Body of pancreas (tissue), 4 donors: ENCODE measurements around the gene CDHR3. TPM values are rescaled to one million over a fixed set of nuclear protein-coding genes. Genes with fewer than 3 reads are reported as not detected.

Experiments
- ATAC-seq: fragments of 150-250 bp; one replicate; pipeline ENCODE4 v1.9.1; 2016
- DNase-seq, 4 donors: peaks; one replicate each; pipeline ENCODE4 v3.0.0-alpha.2; 2019
- H3K27ac ChIP-seq, 4 donors: fragments of 200-600 bp; sonication (generic); 1 replicate in 3 of 4; 2 replicates in 1 of 4; pipeline versions ENCODE4 v1.5.1 to v1.6.1; 2016 to 2019; ENCODE audit warnings: mild to moderate bottlenecking in 1 of 4, mixed read lengths in 1 of 4, moderate library complexity in 1 of 4
- H3K27me3 ChIP-seq, 2 donors: fragments of 200-600 bp; sonication (generic); one replicate each; pipeline ENCODE4 v1.6.0; 2016; ENCODE audit warnings: mild to moderate bottlenecking in 1 of 2
- H3K36me3 ChIP-seq, 2 donors: fragments of 200-600 bp; sonication (generic); replicated peaks in 1 of 2; 2 replicates each; pipeline ENCODE4 v1.5.1; 2016; ENCODE audit warnings: low read depth in 2 of 2; ENCODE audit not compliant: insufficient read depth in 1 of 2
- H3K4me1 ChIP-seq: fragments of 200-600 bp; sonication (generic); one replicate; pipeline ENCODE4 v1.6.0; 2016
- H3K4me3 ChIP-seq, 2 donors: fragments of 200-600 bp; sonication (generic); 1 replicate in 1 of 2; 2 replicates in 1 of 2; pipeline ENCODE4 v1.5.1; 2016 to 2019
- H3K9me3 ChIP-seq, 3 donors: fragments of 200-600 bp; sonication (generic); 1 replicate in 2 of 3; 2 replicates in 1 of 3; pipeline ENCODE4 v1.5.1; 2016
- POLR2A ChIP-seq, 3 donors: fragments of 450-650 bp; IDR thresholded peaks; one replicate each; pipeline ENCODE4 v1.6.1; 2016; ENCODE audit warnings: antibody characterized with exemption in 3 of 3, mild to moderate bottlenecking in 2 of 3
- WGBS, 2 donors: methylation state at CpG; one replicate each; pipeline ENCODE4 v1.1.5; 2017; 5-methylcytosine and 5-hydroxymethylcytosine counted together
- intact Hi-C: fragments of 100-400 bp; cut with DNase I; formaldehyde crosslinking; loops from one replicate; pipeline ENCODE4 v1.15.1; 2023
- total RNA-seq, 2 donors: library from RNA; depleted of rRNA; stranded (reverse); fragments of >200 nt; gene quantifications; one replicate each; pipeline ENCODE4 v1.1.0, GENCODE V29; 2016
- TF ChIP-seq, protein P1 (sequence below), 7 experiments: fragments of 450-650 bp in 4 of 7; fragments of 200-600 bp in 3 of 7; sonication (generic) in 3 of 7; IDR thresholded peaks; one replicate each; pipeline ENCODE4 v1.5.1; 2016 to 2019; ENCODE audit warnings: antibody characterized with exemption in 7 of 7

The CDHR3 gene
- total RNA-seq, 2 donors from 2014 or later, result 1.6 to 14.8 TPM

GRCh38 chr7:106010331-106010730 is 47.3 kb downstream of the CDHR3 start:
- Histone ChIP-seq H3K4me3 (no peak overlapping the region), H3K9me3 (no peaks in the 10 kb centered on the region), H3K4me1 (peaks cover 9% of the 10 kb centered on the region), H3K36me3 (no peaks in the 10 kb centered on the region), H3K27me3 (no peaks in the 10 kb centered on the region), H3K27ac (no peak overlapping the region)
- 66 to 75% methylated on average over 3 of the region's 3 CpGs for whole genome bisulfite sequencing, 2 donors
- ATAC-seq (no peak), DNase-seq (no peak)
- intact Hi-C loops, result loop anchor here (5.0 kb wide), 1 partner anchor 73 kb away; no protein-coding TSS in a partner anchor
- TF ChIP-seq, protein P1, sequence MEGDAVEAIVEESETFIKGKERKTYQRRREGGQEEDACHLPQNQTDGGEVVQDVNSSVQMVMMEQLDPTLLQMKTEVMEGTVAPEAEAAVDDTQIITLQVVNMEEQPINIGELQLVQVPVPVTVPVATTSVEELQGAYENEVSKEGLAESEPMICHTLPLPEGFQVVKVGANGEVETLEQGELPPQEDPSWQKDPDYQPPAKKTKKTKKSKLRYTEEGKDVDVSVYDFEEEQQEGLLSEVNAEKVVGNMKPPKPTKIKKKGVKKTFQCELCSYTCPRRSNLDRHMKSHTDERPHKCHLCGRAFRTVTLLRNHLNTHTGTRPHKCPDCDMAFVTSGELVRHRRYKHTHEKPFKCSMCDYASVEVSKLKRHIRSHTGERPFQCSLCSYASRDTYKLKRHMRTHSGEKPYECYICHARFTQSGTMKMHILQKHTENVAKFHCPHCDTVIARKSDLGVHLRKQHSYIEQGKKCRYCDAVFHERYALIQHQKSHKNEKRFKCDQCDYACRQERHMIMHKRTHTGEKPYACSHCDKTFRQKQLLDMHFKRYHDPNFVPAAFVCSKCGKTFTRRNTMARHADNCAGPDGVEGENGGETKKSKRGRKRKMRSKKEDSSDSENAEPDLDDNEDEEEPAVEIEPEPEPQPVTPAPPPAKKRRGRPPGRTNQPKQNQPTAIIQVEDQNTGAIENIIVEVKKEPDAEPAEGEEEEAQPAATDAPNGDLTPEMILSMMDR (IDR thresholded peaks at IDR 0.05), result no peak
- no peak for TF ChIP-seq POLR2A (IDR thresholded peaks at IDR 0.05)

- intact Hi-C loops, result loop anchor here (5.0 kb wide), 1 partner anchor 74 kb away; no protein-coding TSS in a partner anchor
- H3K27me3 ChIP-seq, result no peaks in the 10 kb centered on the region
- no peak for ATAC-seq
- no peaks in the 10 kb centered on the region for H3K36me3 ChIP-seq
- H3K4me1 ChIP-seq, result peaks cover 9% of the 10 kb centered on the region
- no peak overlapping the region for H3K4me3 ChIP-seq
- no peaks in the 10 kb centered on the region for H3K9me3 ChIP-seq
- no peak for DNase-seq
- H3K27ac ChIP-seq, result no peak overlapping the region
- TF ChIP-seq, protein P1 (IDR thresholded peaks at IDR 0.05), result no peak
- TF ChIP-seq POLR2A (IDR thresholded peaks at IDR 0.05), result no peak
- 80% methylated on average over 4 of the region's 4 CpGs for whole genome bisulfite sequencing, 2 donors
Observed at GRCh38 chr7:106010866-106011265, 47.8 kb downstream of the CDHR3 start.

DNA sequence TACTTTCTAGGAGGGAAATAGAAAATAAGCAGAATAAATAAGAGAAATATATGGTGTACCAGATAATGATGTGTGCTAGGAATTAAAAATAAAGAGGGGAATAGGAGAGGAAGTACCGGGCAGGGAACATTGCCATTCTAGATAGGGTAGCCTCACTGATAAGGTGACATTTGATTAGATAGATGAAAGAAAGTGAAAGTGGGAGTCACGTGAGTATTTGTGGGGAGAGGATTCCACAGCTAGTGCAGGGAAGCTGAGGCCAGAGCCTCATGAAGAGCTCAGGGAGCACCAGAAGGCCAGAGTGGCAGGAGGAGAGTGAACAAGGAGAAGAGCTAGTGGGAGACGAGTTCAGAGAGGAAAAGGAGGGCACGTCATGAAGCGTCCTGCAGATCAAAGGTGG is 49.1 kb downstream of the CDHR3 start:
- Histone ChIP-seq H3K27me3 (no peaks in the 10 kb centered on the region), H3K27ac (no peak overlapping the region), H3K9me3 (no peaks in the 10 kb centered on the region), H3K4me1 (peaks cover 9% of the 10 kb centered on the region), H3K4me3 (no peak overlapping the region), H3K36me3 (no peaks in the 10 kb centered on the region)
- no peak for TF ChIP-seq POLR2A (IDR thresholded peaks at IDR 0.05)
- TF ChIP-seq, protein P1 (IDR thresholded peaks at IDR 0.05), result no peak
- ATAC-seq (no peak), DNase-seq (no peak)
- intact Hi-C loops, result loop anchor here (5.0 kb wide), 1 partner anchor 75 kb away; no protein-coding TSS in a partner anchor
- WGBS, 2 donors, result 69 to 80% methylated on average over 5 of the region's 5 CpGs

DNA sequence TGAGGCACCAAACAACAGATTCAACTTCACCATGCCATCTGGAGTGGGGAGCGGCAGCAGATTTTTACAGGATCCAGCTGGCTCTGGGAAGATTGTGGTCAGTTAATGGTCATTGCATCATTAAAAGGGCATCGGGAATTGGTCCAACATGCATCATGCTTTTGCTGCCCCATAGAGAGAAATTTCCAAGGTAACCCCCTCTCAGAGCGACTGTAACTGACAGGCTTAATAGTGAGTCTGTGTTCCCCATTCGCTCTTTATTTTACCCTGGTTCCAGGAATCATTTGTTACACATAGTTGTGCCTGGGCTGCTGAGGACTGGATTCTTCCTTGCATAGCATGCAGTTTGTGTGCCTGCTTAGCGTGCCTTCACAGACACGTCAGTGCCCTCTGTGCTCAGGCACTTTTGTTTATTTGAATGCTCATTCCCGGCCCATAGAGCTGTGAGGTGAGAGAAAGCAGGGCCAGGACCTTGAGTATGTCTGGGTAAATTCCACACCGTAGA is 49.9 kb downstream of the CDHR3 start:
- ATAC-seq (no peak), DNase-seq (no peak)
- TF ChIP-seq POLR2A (IDR thresholded peaks at IDR 0.05), result no peak
- TF ChIP-seq, protein P1 (IDR thresholded peaks at IDR 0.05), result no peak
- Histone ChIP-seq H3K4me1 (peaks cover 9% of the 10 kb centered on the region), H3K9me3 (no peaks in the 10 kb centered on the region), H3K4me3 (no peak overlapping the region), H3K27ac (no peak overlapping the region), H3K36me3 (no peaks in the 10 kb centered on the region), H3K27me3 (no peaks in the 10 kb centered on the region)
- WGBS, 2 donors, result 61 to 79% methylated on average over 8 of the region's 8 CpGs
- intact Hi-C loops, result loop anchor here (5.0 kb wide), 1 partner anchor 76 kb away; no protein-coding TSS in a partner anchor
